Duodenal mucosa (tissue), 2 donors: Measurements from ENCODE around the gene DENND2D.

ENCODE experiments used
- H3K27ac ChIP-seq: one replicate; pipeline ENCODE4 v1.7.0; 2013; ENCODE audit warnings: low read depth, low read length
- H3K27me3 ChIP-seq, 2 donors: one replicate each; pipeline ENCODE4 v1.7.0; 2013; ENCODE audit warnings: low read length in 2 of 2, control low read depth in 1 of 2; ENCODE audit not compliant: insufficient read depth in 2 of 2, control insufficient read depth in 1 of 2
- H3K36me3 ChIP-seq, 2 donors: one replicate each; pipeline ENCODE4 v1.7.0; 2013; ENCODE audit warnings: low read length in 2 of 2, control low read depth in 1 of 2; ENCODE audit not compliant: insufficient read depth in 2 of 2, control insufficient read depth in 1 of 2
- H3K4me1 ChIP-seq, 2 donors: one replicate each; pipeline ENCODE4 v1.7.0; 2013; ENCODE audit warnings: low read length in 2 of 2, control low read depth in 1 of 2; ENCODE audit not compliant: insufficient read depth in 2 of 2, control insufficient read depth in 1 of 2
- H3K4me3 ChIP-seq, 2 donors: one replicate each; pipeline ENCODE4 v1.7.0; 2013; ENCODE audit warnings: low read length in 2 of 2, low read depth in 1 of 2
- H3K9ac ChIP-seq, 2 donors: one replicate each; pipeline ENCODE4 v1.7.0; 2013; ENCODE audit warnings: low read length in 2 of 2, low read depth in 1 of 2
- H3K9me3 ChIP-seq, 2 donors: one replicate each; pipeline ENCODE4 v1.7.0; 2013; ENCODE audit warnings: low read length in 2 of 2, control low read depth in 1 of 2; ENCODE audit not compliant: control insufficient read depth in 1 of 2

The DENND2D gene

DNA sequence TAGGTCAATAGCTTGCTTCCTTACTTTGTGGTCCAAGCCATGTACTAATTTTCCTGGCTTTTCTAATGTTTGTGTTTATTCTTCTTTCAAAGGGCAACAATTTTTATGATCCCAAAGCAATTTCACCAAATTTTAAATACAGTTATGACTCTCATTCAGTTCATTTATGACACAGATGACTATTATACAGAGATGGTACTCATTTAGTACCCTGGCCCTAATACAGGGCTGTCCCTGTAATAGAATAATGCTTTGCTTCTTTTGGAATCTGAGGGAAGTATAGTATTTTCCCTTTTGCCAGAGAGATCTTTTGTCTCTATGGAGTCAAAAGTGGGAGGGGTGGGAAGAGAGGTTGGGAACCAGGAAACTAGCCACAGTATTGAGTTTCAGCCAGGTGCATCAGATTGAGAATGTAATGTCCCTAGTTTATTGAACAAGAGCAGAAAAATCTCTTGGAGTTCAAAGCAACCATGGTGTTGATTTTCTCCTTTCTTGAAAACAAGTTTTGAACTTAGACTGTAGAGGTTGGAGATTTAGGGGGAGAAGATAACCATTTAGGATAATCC, 20.4 kb downstream of the DENND2D start:
- Histone ChIP-seq H3K9me3 (no peaks in the 10 kb centered on the region), H3K27ac (no peak overlapping the region), H3K36me3 (peaks cover 14 to 26% of the 10 kb centered on the region in 2 donors), H3K4me1 (peaks cover 0 to 9% of the 10 kb centered on the region in 2 donors), H3K9ac (no peak overlapping the region), H3K27me3 (no peaks in the 10 kb centered on the region), H3K4me3 (no peak overlapping the region)

DNA sequence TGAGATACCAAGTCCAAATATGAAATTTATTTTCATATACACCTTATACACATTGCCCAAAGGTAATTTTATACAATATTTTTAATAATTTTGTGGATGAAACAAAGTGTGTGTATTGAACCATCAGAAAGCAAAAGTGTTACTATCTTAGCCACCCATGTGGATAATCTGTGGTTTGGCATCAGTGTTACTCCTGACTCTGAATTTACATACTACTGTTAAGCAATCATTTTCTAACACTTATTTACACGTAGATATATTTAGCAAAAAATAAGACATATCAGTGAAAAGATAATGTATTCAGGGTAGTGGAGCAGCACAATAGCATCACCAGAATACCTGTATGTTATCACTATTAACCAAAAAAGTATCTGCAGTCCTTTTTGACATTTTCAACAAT, 23.8 kb downstream of the DENND2D start:
- Histone ChIP-seq H3K9me3 (no peaks in the 10 kb centered on the region), H3K9ac (no peak overlapping the region), H3K36me3 (peaks cover 0 to 13% of the 10 kb centered on the region in 2 donors), H3K4me3 (no peak overlapping the region), H3K27me3 (no peaks in the 10 kb centered on the region), H3K27ac (no peak overlapping the region), H3K4me1 (peaks cover 0 to 5% of the 10 kb centered on the region in 2 donors)

DNA sequence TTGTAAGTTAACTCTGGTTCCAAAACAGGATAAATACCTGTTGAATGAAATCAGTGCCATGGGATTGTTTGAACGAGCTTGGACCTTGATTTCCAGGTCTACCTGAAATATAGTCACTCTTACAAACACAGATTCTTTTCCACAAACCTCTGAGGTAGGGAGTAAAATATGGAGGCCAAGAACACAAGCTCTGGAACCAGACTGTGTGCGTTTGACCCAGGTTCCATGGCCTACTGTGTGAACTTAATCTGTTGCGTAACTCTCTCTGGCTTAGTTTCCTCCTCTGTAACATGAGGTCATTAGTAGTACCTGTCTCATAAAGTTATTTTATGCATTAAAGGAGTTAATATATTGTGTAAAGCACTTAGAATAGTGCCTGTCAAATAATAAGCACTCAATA, 25.1 kb downstream of the DENND2D start:
- Histone ChIP-seq H3K9me3 (no peaks in the 10 kb centered on the region), H3K9ac (no peak overlapping the region), H3K27me3 (no peaks in the 10 kb centered on the region), H3K27ac (no peak overlapping the region), H3K4me3 (no peak overlapping the region), H3K36me3 (peaks cover 0 to 13% of the 10 kb centered on the region in 2 donors), H3K4me1 (peaks cover 0 to 2% of the 10 kb centered on the region in 2 donors)

DNA sequence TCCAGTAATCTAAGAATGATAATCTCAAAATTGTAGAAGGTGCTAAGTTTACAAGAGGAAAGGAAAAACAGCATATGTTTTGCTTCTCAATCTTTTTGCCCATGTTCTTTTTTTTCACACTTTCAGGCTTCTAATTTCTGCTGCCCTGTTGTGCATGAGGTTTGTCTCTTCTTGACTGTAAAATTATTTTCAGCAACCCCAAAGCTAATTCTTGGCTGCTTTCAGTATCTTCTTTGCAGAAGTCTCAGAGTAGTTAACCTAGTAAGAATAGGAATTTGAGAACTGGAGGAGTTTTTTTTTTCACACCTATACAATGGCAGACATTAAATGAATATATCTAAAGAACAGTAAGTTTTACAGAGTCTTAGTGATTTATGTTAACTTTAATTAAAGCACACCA, 26.4 kb downstream of the DENND2D start:
- H3K27me3 ChIP-seq = no peaks in the 10 kb centered on the region
- no peaks in the 10 kb centered on the region for H3K9me3 ChIP-seq
- H3K9ac ChIP-seq = no peak overlapping the region
- no peak overlapping the region for H3K27ac ChIP-seq
- peaks cover 0 to 14% of the 10 kb centered on the region in 2 donors for H3K36me3 ChIP-seq
- no peaks in the 10 kb centered on the region for H3K4me1 ChIP-seq
- H3K4me3 ChIP-seq = no peak overlapping the region

DNA sequence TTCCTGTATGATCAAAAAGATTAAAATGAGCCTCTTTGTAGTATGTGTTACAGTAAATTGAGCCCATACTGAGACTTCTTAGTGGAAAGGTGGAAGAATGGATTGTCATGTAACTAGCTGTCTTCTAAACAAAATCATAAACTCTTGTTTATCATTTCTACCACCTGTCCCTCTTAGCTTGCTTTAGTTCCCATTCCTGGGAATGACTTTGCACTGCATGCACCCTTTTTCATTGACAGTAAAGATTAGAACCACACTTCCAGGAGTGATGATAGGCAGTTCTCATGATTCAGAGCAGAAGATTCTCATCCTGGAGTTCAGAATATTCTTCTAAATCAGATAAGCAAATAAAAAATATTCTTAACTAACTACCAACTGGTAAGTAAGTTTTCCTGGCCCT, 28.0 kb downstream of the DENND2D start:
- Histone ChIP-seq H3K36me3 (peaks cover 0 to 19% of the 10 kb centered on the region in 2 donors), H3K27ac (no peak overlapping the region), H3K27me3 (no peaks in the 10 kb centered on the region), H3K9me3 (no peaks in the 10 kb centered on the region), H3K9ac (no peak overlapping the region), H3K4me3 (no peak overlapping the region), H3K4me1 (no peaks in the 10 kb centered on the region)

DNA sequence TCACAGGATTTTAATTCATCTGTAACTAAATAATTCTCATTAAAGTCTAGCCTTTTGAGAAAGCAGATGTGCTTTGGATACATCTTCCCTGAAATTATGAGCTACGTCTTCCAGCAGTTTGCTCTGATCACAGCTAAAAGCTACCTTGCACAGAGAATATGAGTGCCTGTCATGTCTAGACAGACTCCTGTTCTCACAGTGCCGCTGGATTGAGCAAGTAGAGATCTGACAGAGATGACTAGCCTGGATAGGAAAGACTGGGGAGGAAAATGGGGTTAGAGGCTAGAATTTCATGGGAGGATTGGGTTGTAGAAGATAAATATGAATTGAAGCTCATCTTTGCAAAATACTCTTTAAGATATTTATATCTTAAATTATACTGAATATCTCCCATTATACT, 36.3 kb downstream of the DENND2D start:
- Histone ChIP-seq H3K27me3 (no peaks in the 10 kb centered on the region), H3K9me3 (no peaks in the 10 kb centered on the region), H3K4me3 (no peak overlapping the region), H3K27ac (no peak overlapping the region), H3K4me1 (peaks cover 6 to 11% of the 10 kb centered on the region in 2 donors), H3K9ac (no peak overlapping the region), H3K36me3 (peaks cover 7 to 17% of the 10 kb centered on the region in 2 donors)

DNA sequence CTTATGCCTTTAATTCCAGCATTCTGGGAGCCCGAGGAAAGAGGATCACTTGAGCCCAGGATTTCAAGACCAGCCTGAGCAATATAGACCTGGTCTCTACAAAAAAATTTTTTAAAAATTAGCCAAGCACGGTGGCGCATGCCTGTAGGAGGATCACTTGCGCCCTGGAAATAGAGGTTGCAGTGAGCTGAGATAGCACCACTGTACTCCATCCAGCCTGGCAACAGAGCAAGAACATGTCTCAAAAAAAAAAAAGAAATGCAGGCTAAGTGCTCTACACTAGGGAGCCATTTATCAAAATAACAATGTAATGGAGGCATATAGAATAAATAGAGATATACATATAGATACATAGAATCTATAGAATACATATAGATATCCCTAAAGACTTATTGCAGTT, 37.1 kb downstream of the DENND2D start:
- H3K27me3 ChIP-seq = no peaks in the 10 kb centered on the region
- no peak overlapping the region for H3K27ac ChIP-seq
- H3K36me3 ChIP-seq = peaks cover 7 to 12% of the 10 kb centered on the region in 2 donors
- peaks cover 6 to 11% of the 10 kb centered on the region in 2 donors for H3K4me1 ChIP-seq
- no peak overlapping the region for H3K9ac ChIP-seq
- H3K9me3 ChIP-seq = no peaks in the 10 kb centered on the region
- H3K4me3 ChIP-seq = no peak overlapping the region

DNA sequence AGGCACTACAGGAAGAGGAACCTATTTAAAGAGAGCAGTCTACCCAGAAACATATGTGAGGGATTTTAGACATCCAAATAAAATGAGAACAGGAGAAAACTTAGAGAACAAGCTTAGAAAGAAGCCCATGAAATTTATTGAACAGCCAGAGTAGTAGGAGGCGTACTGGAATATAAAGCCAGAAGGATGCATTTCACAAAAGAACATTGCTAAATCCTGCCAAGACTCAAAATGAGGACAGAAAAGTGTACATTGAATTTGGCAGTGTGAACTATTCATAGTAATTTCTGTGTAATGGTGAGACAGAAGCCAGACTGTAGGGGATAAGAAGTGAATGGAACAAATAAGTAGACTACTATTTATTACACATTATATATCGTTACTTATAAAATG, 38.0 kb downstream of the DENND2D start:
- no peaks in the 10 kb centered on the region for H3K9me3 ChIP-seq
- H3K4me1 ChIP-seq = peaks cover 6 to 11% of the 10 kb centered on the region in 2 donors
- H3K9ac ChIP-seq = no peak overlapping the region
- H3K36me3 ChIP-seq = peaks cover 7 to 11% of the 10 kb centered on the region in 2 donors
- no peaks in the 10 kb centered on the region for H3K27me3 ChIP-seq
- no peak overlapping the region for H3K27ac ChIP-seq
- H3K4me3 ChIP-seq = no peak overlapping the region

DNA sequence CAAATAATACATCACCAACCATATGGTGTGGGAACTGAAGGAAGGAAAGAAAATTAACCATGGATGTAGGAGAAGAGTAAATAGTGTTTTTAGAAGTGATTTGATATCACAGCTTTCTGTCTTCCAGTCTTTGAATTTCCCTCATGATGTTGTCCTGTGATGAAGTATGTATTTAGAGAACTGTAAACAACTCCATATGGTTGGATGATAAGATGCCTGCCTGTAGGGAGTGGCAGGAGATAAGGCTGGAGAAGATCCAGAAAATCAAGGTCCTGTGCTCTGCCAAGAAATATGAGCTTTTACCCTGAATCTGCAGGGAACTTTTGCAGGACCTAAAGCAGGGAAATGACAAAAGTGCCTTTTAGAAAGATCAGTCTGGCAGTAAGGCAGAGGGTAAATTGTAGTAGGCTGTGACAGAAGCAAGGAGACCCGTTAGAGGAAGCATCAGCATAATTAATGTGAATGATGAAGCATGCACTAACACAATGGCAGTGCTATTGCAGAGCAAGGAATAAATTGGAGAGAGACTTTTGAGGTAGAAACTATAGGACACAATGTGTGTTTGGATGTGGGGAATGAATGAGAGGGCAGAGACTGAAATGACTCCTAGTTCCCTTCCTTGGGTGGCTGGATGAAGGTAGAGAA, 38.5 kb downstream of the DENND2D start:
- H3K4me3 ChIP-seq = no peak overlapping the region
- H3K9ac ChIP-seq = no peak overlapping the region
- no peak overlapping the region for H3K27ac ChIP-seq
- no peaks in the 10 kb centered on the region for H3K9me3 ChIP-seq
- peaks cover 7% of the 10 kb centered on the region in 2 donors for H3K36me3 ChIP-seq
- peaks cover 6 to 11% of the 10 kb centered on the region in 2 donors for H3K4me1 ChIP-seq
- H3K27me3 ChIP-seq = no peaks in the 10 kb centered on the region

DNA sequence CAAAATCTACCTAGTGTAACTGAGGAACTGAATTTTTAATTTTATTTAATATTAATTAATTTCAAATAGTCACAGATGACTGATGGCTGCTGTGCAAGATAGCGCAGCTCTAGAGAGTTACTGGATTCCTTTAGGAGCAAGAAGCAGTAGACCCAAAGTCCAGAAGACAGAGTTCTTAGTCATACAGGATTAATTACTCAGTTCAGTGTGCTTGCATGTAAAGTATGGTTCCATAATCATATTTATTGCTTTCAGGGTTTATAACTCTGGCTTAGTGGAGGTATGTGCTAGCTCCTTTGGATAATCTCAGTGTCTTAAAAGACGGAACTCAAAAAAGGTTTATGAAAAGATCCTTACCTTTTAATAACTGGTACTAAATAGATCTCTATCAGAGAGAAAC, 43.0 kb downstream of the DENND2D start:
- H3K36me3 ChIP-seq = peaks cover 4 to 22% of the 10 kb centered on the region in 2 donors
- H3K4me1 ChIP-seq = peaks cover 6 to 11% of the 10 kb centered on the region in 2 donors
- H3K27ac ChIP-seq = no peak overlapping the region
- H3K9me3 ChIP-seq = no peaks in the 10 kb centered on the region
- H3K27me3 ChIP-seq = no peaks in the 10 kb centered on the region
- H3K9ac ChIP-seq = no peak overlapping the region
- no peak overlapping the region for H3K4me3 ChIP-seq
